ENCODE results near the gene CASTOR1.

DNA sequence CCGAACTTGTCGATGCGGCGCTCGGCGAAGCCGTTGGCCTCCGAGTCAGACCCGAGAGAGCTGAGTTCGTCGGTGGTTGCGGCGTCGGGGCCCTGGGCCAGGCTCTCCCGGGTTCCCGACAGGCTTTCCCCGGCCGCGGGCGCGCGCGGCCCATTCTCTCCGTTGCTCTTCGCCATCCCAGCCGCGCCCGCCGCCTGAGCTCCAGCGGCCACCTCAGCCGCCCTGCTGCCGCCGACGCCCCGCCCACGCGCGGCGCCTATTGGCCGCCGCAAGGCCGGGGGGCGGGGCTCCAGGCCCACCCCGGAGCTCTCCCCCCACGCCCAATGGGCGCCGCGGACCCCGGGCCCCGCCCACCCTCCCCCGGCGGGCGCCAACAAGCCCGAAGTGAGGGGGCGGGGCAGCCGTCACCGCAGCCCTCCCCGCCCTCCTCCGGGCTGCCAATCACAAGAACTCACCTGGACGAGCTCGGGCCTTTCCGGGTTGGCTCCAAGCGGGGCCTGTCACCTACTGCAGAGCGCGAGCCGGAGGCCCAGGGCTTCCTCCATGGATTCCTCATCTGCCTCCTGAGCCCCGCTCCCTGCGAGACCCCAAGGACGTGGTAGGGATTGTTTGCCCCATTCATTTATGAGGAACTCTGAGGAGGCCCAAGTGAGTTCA is 37.5 kb upstream of the CASTOR1 start, which contains the start of gene TBC1D10A:
- TF ChIP-seq, protein P1, sequence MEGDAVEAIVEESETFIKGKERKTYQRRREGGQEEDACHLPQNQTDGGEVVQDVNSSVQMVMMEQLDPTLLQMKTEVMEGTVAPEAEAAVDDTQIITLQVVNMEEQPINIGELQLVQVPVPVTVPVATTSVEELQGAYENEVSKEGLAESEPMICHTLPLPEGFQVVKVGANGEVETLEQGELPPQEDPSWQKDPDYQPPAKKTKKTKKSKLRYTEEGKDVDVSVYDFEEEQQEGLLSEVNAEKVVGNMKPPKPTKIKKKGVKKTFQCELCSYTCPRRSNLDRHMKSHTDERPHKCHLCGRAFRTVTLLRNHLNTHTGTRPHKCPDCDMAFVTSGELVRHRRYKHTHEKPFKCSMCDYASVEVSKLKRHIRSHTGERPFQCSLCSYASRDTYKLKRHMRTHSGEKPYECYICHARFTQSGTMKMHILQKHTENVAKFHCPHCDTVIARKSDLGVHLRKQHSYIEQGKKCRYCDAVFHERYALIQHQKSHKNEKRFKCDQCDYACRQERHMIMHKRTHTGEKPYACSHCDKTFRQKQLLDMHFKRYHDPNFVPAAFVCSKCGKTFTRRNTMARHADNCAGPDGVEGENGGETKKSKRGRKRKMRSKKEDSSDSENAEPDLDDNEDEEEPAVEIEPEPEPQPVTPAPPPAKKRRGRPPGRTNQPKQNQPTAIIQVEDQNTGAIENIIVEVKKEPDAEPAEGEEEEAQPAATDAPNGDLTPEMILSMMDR (conservative IDR thresholded peaks at IDR 0.05; ENCODE audit: low read depth, low read length): no peak
- no peak for TF ChIP-seq EZH2 (IDR thresholded peaks at IDR 0.05; ENCODE audit: borderline replicate concordance, low read depth, low read length, poor library complexity, severe bottlenecking)
